ENCODE measurements around the gene TOR1AIP2. TPM values are rescaled to one million over a fixed set of nuclear protein-coding genes. Genes with fewer than 3 reads are reported as not detected.

Gene TOR1AIP2
- total and polyA plus RNA-seq, 2 of the 8 experiments (the other 6 are each of a cell fraction or from before 2014, with no cell fraction given), result 12.1 to 75.2 TPM

DNA sequence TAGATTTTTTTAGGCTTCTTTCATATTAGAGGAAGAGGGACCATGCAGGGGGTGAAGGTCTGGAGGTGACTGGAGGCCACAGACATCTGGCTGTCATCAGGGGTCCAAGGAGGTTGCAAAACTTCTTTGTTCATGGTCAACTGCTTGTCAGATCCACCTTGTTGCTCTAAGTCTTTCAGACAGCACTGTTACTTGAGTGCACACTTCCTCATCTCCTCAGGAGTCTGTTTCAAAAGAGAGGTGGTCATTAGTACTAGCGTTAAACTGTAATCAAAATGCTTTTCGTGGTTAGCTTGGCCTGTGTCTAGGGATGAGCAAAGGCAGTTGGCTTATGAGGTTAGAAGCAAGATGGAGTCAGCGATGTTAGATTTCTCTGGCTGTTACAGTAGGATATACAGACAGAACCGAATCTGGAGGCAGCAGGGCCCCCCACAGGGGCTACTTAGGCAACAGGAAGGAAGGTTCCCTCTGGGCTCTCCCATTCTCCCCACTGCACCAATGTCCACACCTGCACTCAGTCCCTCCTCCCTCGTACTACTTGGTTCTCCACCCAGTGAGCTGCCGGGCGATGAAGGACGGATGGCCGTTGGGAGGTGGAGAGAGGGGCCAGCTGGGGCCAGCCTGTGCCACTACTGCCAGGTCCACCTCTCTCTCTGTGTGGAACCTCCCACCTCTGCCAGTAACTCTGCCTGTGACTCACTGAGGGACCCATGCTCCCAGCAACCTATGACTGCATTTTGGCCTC is 57.2 kb downstream of the TOR1AIP2 start:
- no peak overlapping the region for H3K4ac ChIP-seq (replicated peaks; ENCODE audit: insufficient read length, low read depth, low read length)
- no peak overlapping the region for H3K27ac ChIP-seq (ENCODE audit: low read depth, low read length)
- no peak overlapping the region for H2BK5ac ChIP-seq (ENCODE audit: low read depth, low read length)
- no peak overlapping the region for H3K4me3 ChIP-seq (ENCODE audit: extremely low read depth in 1 of 4, insufficient read depth in 2 of 4, low read depth in 3 of 4, low read length in 4 of 4)
- peaks cover 0 to 4% (median 3%) of the 10 kb centered on the region in 4 experiments; a peak in 4 of 7 replicates for H3K4me1 ChIP-seq (replicated peaks in 1 of 4; ENCODE audit: control insufficient read depth in 3 of 4, insufficient read depth in 4 of 4, low read length in 3 of 4)
- H3K79me2 ChIP-seq (ENCODE audit: control insufficient read depth in 1 of 2, insufficient read depth in 2 of 2, low read length in 2 of 2), result no peaks in the 10 kb centered on the region
- peaks cover 3% of the 10 kb centered on the region; the same call in 1 of the 2 replicates for H3K23me2 ChIP-seq (ENCODE audit: low read depth, low read length)
- no peak overlapping the region for H3K9ac ChIP-seq (replicated peaks in 1 of 4; ENCODE audit: extremely low read depth in 1 of 4, low read depth in 3 of 4, low read length in 3 of 4)
- DNase-seq (ENCODE audit: low read depth in 1 of 2, low spot score in 2 of 2) (no peak), FAIRE-seq (no peak)
- no peak overlapping the region for H3K18ac ChIP-seq (ENCODE audit: extremely low read depth, low read length)
- H4K91ac ChIP-seq (replicated peaks; ENCODE audit: insufficient read length, low read length), result no peak overlapping the region
- no peak overlapping the region for H3K4me2 ChIP-seq (ENCODE audit: insufficient read depth in 1 of 2, low read depth in 2 of 2, low read length in 2 of 2)
- H4K5ac ChIP-seq (ENCODE audit: insufficient read length, low read depth, low read length), result no peak overlapping the region
- H2BK15ac ChIP-seq (ENCODE audit: low read length), result no peak overlapping the region
- H2BK20ac ChIP-seq (ENCODE audit: low read length), result no peak overlapping the region
- H3K9me3 ChIP-seq (ENCODE audit: insufficient read depth in 2 of 2, low read depth in 1 of 2, low read length in 1 of 2), result no peaks in the 10 kb centered on the region
- 88% methylated on average over 9 of the region's 9 CpGs; no CpG with 5 or more reads in 1 of the 2 experiments for WGBS, 2 experiments (ENCODE audit: extremely low coverage in 1 of 2, insufficient coverage in 1 of 2, insufficient read length in 1 of 2, insufficient replicate concordance in 2 of 2, low coverage in 1 of 2, low lambda C conversion rate in 2 of 2, missing lambda C conversion rate in 1 of 2)
- H3K27me3 ChIP-seq (replicated peaks in 1 of 4; ENCODE audit: control insufficient read depth in 3 of 4, extremely low read depth in 1 of 4, insufficient read depth in 3 of 4, low read length in 3 of 4), result peaks cover 0 to 8% (median 7%) of the 10 kb centered on the region in 4 experiments; a peak in 5 of 7 replicates
- ChIA-PET POLR2A (ENCODE audit: partially characterized antibody) (no interaction called here), CTCF (ENCODE audit: partially characterized antibody) (interaction anchor here (0.8 to 18.9 kb wide), 3 partner anchors 9 to 113 kb away, joined by 3 to 595 read pairs (median 251); no protein-coding TSS in a partner anchor)
- no peak overlapping the region for H2BK12ac ChIP-seq (ENCODE audit: low read depth, low read length)
- H3K23ac ChIP-seq (ENCODE audit: insufficient read length), result no peak overlapping the region
- H2AFZ ChIP-seq (ENCODE audit: low read length), result no peak overlapping the region
- no peak for TF ChIP-seq CHD1 (IDR thresholded peaks at IDR 0.05; ENCODE audit: low read depth, low read length)
- no peak for TF ChIP-seq CBX5 (IDR thresholded peaks at IDR 0.05; ENCODE audit: low read depth, low read length)
- H3K14ac ChIP-seq (ENCODE audit: insufficient read length), result no peak overlapping the region
- no peaks in the 10 kb centered on the region for H4K20me1 ChIP-seq (replicated peaks in 1 of 2; ENCODE audit: control insufficient read depth in 1 of 2, insufficient read depth in 2 of 2, low read length in 2 of 2)
- H2AK5ac ChIP-seq (ENCODE audit: low read depth, low read length), result no peak overlapping the region
- no peaks in the 10 kb centered on the region for H3K79me1 ChIP-seq (ENCODE audit: low read depth, low read length)
- H3K36me3 ChIP-seq (ENCODE audit: control insufficient read depth in 2 of 4, insufficient read depth in 4 of 4, low read length in 3 of 4), result no peaks in the 10 kb centered on the region
- no peak overlapping the region for H4K8ac ChIP-seq (ENCODE audit: extremely low read depth, insufficient read depth, low read length)
- H3K56ac ChIP-seq (replicated peaks; ENCODE audit: insufficient read length, low read depth, low read length), result no peak overlapping the region
- no peak overlapping the region for H2BK120ac ChIP-seq (replicated peaks; ENCODE audit: low read depth, low read length)

Data from H1 (cell line).